Parathyroid adenoma (tissue), 2 donors: ENCODE data around the gene TEX261.

ENCODE experiments used
- H2AFZ ChIP-seq: fragments of 300-600 bp; sonication (generic); one replicate; pipeline ENCODE4 v1.7.0; 2017; ENCODE audit warnings: antibody characterized with exemption, mild to moderate bottlenecking
- H3K27ac ChIP-seq: fragments of 300-600 bp; sonication (generic); one replicate; pipeline ENCODE4 v1.7.0; 2017
- H3K27me3 ChIP-seq: fragments of 300-600 bp; sonication (generic); one replicate; pipeline ENCODE4 v1.7.0; 2017; ENCODE audit warnings: low read length; ENCODE audit not compliant: control insufficient read depth, insufficient read depth
- H3K36me3 ChIP-seq: fragments of 300-600 bp; sonication (generic); one replicate; pipeline ENCODE4 v1.7.0; 2017; ENCODE audit warnings: low read length; ENCODE audit not compliant: control insufficient read depth, insufficient read depth
- H3K4me1 ChIP-seq: fragments of 300-600 bp; sonication (generic); one replicate; pipeline ENCODE4 v1.7.0; 2017; ENCODE audit warnings: control low read depth
- H3K4me2 ChIP-seq: fragments of 300-600 bp; sonication (generic); one replicate; pipeline ENCODE4 v1.7.0; 2017; ENCODE audit warnings: low read length
- H3K4me3 ChIP-seq: fragments of 300-600 bp; sonication (generic); one replicate; pipeline ENCODE4 v1.7.0; 2017; ENCODE audit warnings: low read depth, low read length
- H3K79me2 ChIP-seq: fragments of 300-600 bp; sonication (generic); one replicate; pipeline ENCODE4 v1.7.0; 2017; ENCODE audit warnings: control low read depth
- H3K9ac ChIP-seq: fragments of 300-600 bp; sonication (generic); one replicate; pipeline ENCODE4 v1.7.0; 2017; ENCODE audit warnings: mild to moderate bottlenecking
- H3K9me3 ChIP-seq: fragments of 300-600 bp; sonication (generic); one replicate; pipeline ENCODE4 v1.7.0; 2017; ENCODE audit warnings: low read length; ENCODE audit not compliant: control insufficient read depth
- TF ChIP-seq, protein P1 (sequence below): fragments of 300-600 bp; sonication (generic); IDR thresholded peaks from one replicate; pipeline ENCODE4 v1.7.0; 2017; ENCODE audit warnings: antibody characterized with exemption, mild to moderate bottlenecking
- donor health status: primary hyperparathyroidism.

TEX261 gene

DNA sequence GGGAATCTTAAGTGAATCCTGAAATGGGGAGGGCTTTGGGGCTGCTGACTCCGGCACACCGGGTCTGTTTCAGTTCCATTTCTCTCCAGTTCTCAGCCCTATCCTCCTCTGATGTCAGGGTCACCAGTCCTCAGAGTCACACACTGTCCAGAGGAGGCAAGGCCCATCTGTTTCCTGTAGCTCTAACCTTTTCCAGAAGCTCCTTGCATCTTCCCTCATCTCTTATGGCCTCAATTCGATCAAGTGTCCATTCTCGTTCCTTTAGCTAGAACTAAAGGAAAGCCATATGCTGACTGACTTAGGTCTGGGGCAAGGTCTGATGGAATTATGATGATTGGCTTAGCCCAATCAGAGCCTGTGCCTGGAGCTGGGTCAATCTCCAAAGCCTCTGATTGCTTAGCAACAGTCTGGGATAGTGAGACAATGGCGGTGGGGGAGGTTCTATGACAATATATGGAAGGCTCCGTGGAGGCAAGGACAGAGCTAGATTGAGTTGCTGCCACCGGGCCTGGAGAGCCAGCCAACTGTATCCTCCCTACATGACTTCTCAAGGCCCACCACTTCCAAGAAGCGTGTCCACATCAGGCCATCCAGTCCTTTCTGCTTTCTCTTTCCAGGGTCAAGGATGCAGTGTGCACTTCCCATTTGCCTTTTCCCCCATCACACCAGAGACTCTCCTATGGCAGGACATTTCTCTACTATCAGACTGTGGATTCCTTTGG lies 11.0 kb downstream of the TEX261 start:
- no peaks in the 10 kb centered on the region for H3K4me1 ChIP-seq
- H3K27ac ChIP-seq = no peak overlapping the region
- no peaks in the 10 kb centered on the region for H3K27me3 ChIP-seq
- H3K9me3 ChIP-seq = no peaks in the 10 kb centered on the region
- H3K36me3 ChIP-seq = no peaks in the 10 kb centered on the region
- TF ChIP-seq, protein P1, sequence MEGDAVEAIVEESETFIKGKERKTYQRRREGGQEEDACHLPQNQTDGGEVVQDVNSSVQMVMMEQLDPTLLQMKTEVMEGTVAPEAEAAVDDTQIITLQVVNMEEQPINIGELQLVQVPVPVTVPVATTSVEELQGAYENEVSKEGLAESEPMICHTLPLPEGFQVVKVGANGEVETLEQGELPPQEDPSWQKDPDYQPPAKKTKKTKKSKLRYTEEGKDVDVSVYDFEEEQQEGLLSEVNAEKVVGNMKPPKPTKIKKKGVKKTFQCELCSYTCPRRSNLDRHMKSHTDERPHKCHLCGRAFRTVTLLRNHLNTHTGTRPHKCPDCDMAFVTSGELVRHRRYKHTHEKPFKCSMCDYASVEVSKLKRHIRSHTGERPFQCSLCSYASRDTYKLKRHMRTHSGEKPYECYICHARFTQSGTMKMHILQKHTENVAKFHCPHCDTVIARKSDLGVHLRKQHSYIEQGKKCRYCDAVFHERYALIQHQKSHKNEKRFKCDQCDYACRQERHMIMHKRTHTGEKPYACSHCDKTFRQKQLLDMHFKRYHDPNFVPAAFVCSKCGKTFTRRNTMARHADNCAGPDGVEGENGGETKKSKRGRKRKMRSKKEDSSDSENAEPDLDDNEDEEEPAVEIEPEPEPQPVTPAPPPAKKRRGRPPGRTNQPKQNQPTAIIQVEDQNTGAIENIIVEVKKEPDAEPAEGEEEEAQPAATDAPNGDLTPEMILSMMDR = no peak
- H3K79me2 ChIP-seq = no peaks in the 10 kb centered on the region
- no peak overlapping the region for H2AFZ ChIP-seq
- no peak overlapping the region for H3K4me3 ChIP-seq
- no peak overlapping the region for H3K4me2 ChIP-seq
- no peak overlapping the region for H3K9ac ChIP-seq

DNA sequence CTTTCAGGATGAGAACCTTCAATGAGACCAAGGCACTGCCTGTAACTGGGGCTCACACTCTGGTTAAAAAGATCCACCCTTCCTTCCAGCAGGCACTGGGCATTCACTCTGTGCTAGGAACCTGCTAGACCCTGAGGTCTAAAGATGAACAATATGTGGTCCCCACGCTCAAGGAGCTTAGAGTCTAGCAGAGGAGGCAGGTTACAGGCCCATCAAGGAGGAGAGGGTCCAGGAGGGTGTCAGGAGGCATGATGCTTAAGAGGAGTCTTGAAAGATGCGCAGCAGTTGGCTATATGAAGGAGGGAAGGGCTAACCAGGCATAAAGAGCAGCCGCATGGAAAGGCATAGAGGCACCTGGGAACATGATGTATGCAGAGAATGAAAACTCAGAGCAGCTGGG lies 11.7 kb downstream of the TEX261 start:
- TF ChIP-seq, protein P1 = no peak
- no peak overlapping the region for H3K9ac ChIP-seq
- no peak overlapping the region for H3K4me2 ChIP-seq

DNA sequence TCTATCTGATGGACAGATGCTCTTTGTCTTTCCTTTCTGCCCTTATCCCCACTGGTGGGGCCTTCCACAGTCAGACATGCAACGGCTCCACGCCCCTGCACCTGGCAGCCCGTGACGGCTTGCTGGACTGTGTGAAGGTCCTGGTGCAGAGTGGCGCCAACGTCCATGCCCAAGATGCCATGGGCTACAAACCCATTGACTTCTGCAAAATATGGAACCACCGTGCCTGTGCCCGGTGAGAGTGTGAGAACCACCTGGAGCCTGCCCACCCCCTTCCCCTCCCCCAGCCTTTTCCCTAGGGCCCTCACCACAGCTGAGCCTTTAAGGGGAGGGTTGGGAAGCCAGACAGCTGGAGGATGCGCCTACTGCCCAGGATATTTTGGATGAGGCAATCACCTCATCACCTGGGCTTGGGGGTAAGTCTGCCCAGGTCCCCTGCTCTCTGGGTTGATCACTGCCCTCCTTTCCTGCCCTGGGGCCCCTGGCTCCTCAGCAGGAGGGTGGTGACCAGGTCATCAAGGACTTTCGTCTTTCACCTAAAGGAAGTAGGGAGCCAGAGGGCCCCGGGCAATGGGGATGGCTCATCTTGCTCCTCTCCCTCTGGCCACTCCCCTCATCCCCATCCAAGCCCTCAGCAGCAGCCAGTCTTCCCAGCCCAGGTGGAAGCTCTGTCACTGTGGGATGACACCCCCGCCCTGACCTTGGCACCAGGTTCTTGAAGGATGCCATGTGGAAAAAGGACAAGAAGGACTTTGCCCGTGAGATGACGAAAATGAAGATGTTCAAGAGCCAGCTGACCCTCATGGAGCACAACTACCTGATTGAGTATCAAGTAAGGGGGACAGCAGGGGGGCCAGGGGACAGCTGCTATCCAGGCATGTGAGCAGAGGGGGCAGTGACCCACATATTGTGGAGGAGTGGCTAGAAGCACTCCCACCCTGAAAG lies 12.5 kb downstream of the TEX261 start:
- Histone ChIP-seq H3K27me3 (no peaks in the 10 kb centered on the region), H3K9ac (no peak overlapping the region), H3K4me2 (no peak overlapping the region), H3K9me3 (no peaks in the 10 kb centered on the region), H3K4me1 (peaks cover 4% of the 10 kb centered on the region), H3K27ac (no peak overlapping the region), H3K36me3 (no peaks in the 10 kb centered on the region), H2AFZ (no peak overlapping the region), H3K4me3 (no peak overlapping the region), H3K79me2 (no peaks in the 10 kb centered on the region)
- TF ChIP-seq, protein P1 = no peak

More for the DNA sequence above, 11.7 kb downstream of the TEX261 start:
- H3K36me3 ChIP-seq = no peaks in the 10 kb centered on the region
- no peaks in the 10 kb centered on the region for H3K79me2 ChIP-seq
- no peak overlapping the region for H3K4me3 ChIP-seq
- no peak overlapping the region for H2AFZ ChIP-seq
- H3K27ac ChIP-seq = no peak overlapping the region
- H3K9me3 ChIP-seq = no peaks in the 10 kb centered on the region
- H3K4me1 ChIP-seq = peaks cover under 1% of the 10 kb centered on the region
- no peaks in the 10 kb centered on the region for H3K27me3 ChIP-seq

DNA sequence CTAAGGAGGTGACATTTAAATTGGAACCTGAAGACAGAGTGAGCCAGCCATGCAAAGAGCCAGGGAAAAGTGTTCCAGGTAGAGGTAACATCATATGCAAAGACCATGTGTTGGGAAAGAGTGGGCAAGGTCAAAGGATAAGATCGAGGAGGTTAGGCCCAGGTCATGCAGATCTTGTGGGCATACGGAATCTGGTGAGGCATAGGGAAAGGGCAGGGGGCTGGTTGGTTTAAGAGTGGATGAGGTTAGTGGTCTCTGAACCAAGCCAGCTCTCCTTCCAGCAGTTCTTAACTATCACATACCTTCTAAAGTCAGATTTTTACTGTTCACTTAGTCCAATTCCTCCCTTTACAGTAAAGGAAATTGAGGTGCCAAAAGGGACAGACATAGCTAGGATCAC lies 13.3 kb downstream of the TEX261 start:
- no peak overlapping the region for H3K4me2 ChIP-seq
- no peak overlapping the region for H3K27ac ChIP-seq
- TF ChIP-seq, protein P1 = no peak
- no peaks in the 10 kb centered on the region for H3K9me3 ChIP-seq
- H3K4me3 ChIP-seq = no peak overlapping the region
- H3K9ac ChIP-seq = no peak overlapping the region
- H3K27me3 ChIP-seq = no peaks in the 10 kb centered on the region
- no peak overlapping the region for H2AFZ ChIP-seq
- no peaks in the 10 kb centered on the region for H3K36me3 ChIP-seq
- H3K4me1 ChIP-seq = peaks cover 4% of the 10 kb centered on the region
- H3K79me2 ChIP-seq = no peaks in the 10 kb centered on the region
